Esophagus squamous epithelium (tissue), 5 donors: Measurements from ENCODE around the gene APAF1. TPM values are rescaled to one million over a fixed set of nuclear protein-coding genes. Genes with fewer than 3 reads are reported as not detected.

ENCODE experiments used
- DNase-seq: peaks from one replicate; lab custom pipeline; 2025; lab: John Stamatoyannopoulos, UW
- H3K27ac ChIP-seq, 4 donors: fragments of 200-600 bp; sonication (generic); one replicate each; pipeline ENCODE4 v1.5.1; 2016 to 2019; ENCODE audit warnings: mild to moderate bottlenecking in 1 of 4
- H3K27me3 ChIP-seq, 4 donors: fragments of 200-600 bp; sonication (generic); 1 replicate in 3 of 4; 2 replicates in 1 of 4; pipeline versions ENCODE4 v1.5.1 to v1.6.0; 2017 to 2021; ENCODE audit warnings: antibody characterized with exemption in 1 of 4
- H3K36me3 ChIP-seq, 3 donors: fragments of 200-600 bp; sonication (generic); one replicate each; pipeline ENCODE4 v1.5.1; 2016 to 2019
- H3K4me1 ChIP-seq, 3 donors: fragments of 200-600 bp; sonication (generic); one replicate each; pipeline ENCODE4 v1.5.1; 2017 to 2019
- H3K4me3 ChIP-seq, 4 donors: fragments of 200-600 bp; sonication (generic); 1 replicate in 3 of 4; 2 replicates in 1 of 4; pipeline ENCODE4 v1.5.1; 2016 to 2019; ENCODE audit warnings: mild to moderate bottlenecking in 2 of 4, moderate library complexity in 1 of 4
- H3K9me3 ChIP-seq, 3 donors: fragments of 200-600 bp; sonication (generic); one replicate each; pipeline ENCODE4 v1.5.1; 2016 to 2019
- POLR2A ChIP-seq, 4 donors: fragments of 450-650 bp; IDR thresholded peaks; one replicate each; pipeline ENCODE4 v1.6.1; 2017; ENCODE audit warnings: antibody characterized with exemption in 4 of 4, mild to moderate bottlenecking in 4 of 4, moderate library complexity in 3 of 4
- WGBS, 2 donors: methylation state at CpG; one replicate each; pipeline ENCODE4 v1.1.5; 2018; 5-methylcytosine and 5-hydroxymethylcytosine counted together
- intact Hi-C: fragments of 100-400 bp; cut with DNase I; formaldehyde crosslinking; loops from one replicate; pipeline ENCODE4 v1.15.0; 2022
- total RNA-seq, 4 donors: library from RNA; depleted of rRNA; stranded (reverse); fragments of >200 nt; gene quantifications; one replicate each; pipeline ENCODE4 v1.1.0, GENCODE V29; 2016
- TF ChIP-seq, protein P1 (sequence below), 6 experiments: fragments of 450-650 bp in 4 of 6; fragments of 200-600 bp in 2 of 6; sonication (generic) in 2 of 6; IDR thresholded peaks; one replicate each; pipeline ENCODE4 v1.5.1; 2016 to 2019; ENCODE audit warnings: antibody characterized with exemption in 6 of 6, mild to moderate bottlenecking in 4 of 6, moderate library complexity in 4 of 6
- donor health status: DM: yes; HTN: yes; CAD: no.

APAF1 gene
- total RNA-seq, 4 donors from 2014 or later = 4.1 to 11.1 (median 8.9) TPM

DNA sequence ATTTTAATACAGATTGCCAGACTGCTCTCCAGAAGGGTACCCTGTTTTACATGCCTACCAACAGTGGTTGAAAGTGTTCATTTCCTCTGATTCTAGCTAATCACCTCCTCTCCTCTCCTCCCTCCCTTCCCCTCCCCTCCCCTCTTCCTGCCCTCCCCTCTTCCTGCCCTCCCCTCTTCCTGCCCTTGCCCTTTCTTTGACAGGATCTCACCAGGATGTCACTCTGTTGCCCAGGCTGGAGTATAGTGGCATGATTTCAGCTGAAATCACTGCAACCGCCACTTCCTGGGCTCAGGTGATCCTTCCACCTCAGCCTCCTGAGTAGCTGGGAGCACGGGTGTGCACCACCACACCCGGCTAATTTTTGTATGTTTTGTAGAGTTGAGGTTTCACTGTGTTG lies 24.7 kb downstream of the APAF1 start:
- WGBS, 2 donors = 70 to 100% methylated on average over 3 of the region's 3 CpGs
- Histone ChIP-seq H3K4me3 (no peak overlapping the region), H3K36me3 (peaks cover 0 to 92% (median 7%) of the 10 kb centered on the region in 3 donors), H3K27me3 (no peaks in the 10 kb centered on the region), H3K9me3 (no peaks in the 10 kb centered on the region), H3K27ac (no peak overlapping the region), H3K4me1 (no peaks in the 10 kb centered on the region)
- DNase-seq = no peak
- intact Hi-C loops = no loop called here
- TF ChIP-seq, protein P1, sequence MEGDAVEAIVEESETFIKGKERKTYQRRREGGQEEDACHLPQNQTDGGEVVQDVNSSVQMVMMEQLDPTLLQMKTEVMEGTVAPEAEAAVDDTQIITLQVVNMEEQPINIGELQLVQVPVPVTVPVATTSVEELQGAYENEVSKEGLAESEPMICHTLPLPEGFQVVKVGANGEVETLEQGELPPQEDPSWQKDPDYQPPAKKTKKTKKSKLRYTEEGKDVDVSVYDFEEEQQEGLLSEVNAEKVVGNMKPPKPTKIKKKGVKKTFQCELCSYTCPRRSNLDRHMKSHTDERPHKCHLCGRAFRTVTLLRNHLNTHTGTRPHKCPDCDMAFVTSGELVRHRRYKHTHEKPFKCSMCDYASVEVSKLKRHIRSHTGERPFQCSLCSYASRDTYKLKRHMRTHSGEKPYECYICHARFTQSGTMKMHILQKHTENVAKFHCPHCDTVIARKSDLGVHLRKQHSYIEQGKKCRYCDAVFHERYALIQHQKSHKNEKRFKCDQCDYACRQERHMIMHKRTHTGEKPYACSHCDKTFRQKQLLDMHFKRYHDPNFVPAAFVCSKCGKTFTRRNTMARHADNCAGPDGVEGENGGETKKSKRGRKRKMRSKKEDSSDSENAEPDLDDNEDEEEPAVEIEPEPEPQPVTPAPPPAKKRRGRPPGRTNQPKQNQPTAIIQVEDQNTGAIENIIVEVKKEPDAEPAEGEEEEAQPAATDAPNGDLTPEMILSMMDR (IDR thresholded peaks at IDR 0.05) = no peak

DNA sequence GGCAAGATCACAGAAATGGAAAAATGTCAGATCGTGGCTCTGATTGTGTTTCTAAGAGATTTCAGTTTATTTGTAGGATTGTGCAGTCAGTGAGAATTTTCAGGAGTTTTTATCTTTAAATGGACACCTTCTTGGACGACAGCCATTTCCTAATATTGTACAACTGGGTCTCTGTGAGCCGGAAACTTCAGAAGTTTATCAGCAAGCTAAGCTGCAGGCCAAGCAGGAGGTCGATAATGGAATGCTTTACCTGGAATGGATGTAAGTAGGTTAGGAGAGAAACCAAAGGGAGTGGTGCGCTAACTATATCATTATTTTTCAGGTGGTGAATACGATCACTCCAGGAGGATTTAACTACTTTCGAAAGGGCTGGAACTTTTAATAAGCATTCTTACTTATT lies 26.4 kb downstream of the APAF1 start:
- no peak for DNase-seq
- intact Hi-C loops = no loop called here

DNA sequence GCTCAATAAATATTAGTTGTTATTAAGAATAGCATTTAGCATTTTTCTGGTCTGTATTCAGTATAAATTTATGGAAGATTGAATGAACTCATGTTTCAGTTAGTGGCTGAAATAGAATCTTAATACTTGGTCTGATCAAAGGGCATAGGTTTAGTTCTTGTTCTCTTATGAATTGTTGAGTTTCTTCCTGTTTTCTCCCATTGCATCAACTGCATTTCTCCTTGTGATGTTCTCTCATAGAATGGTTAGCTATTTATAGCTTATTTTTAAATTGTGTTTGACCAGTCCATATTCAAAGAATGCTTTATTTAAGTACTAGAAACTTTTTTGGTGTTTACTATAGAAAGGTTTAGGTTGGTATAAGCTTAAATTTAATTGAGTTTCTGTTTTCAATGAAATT lies 29.8 kb downstream of the APAF1 start:
- Histone ChIP-seq H3K4me3 (no peak overlapping the region), H3K27ac (no peak overlapping the region), H3K4me1 (no peaks in the 10 kb centered on the region), H3K9me3 (no peaks in the 10 kb centered on the region), H3K27me3 (no peaks in the 10 kb centered on the region), H3K36me3 (peaks cover 0 to 89% (median 0%) of the 10 kb centered on the region in 3 donors)
- intact Hi-C loops = no loop called here
- DNase-seq = no peak
- TF ChIP-seq POLR2A (IDR thresholded peaks at IDR 0.05) = no peak
- TF ChIP-seq, protein P1 (IDR thresholded peaks at IDR 0.05) = no peak

More for the DNA sequence above, 26.4 kb downstream of the APAF1 start:
- TF ChIP-seq, protein P1 (IDR thresholded peaks at IDR 0.05) = no peak
- no peak for TF ChIP-seq POLR2A (IDR thresholded peaks at IDR 0.05)
- no peaks in the 10 kb centered on the region for H3K9me3 ChIP-seq
- H3K27me3 ChIP-seq = no peaks in the 10 kb centered on the region
- 84 to 85% methylated on average over 7 of the region's 7 CpGs for WGBS, 2 donors
- H3K4me3 ChIP-seq = no peak overlapping the region
- H3K27ac ChIP-seq = no peak overlapping the region
- H3K4me1 ChIP-seq = no peaks in the 10 kb centered on the region
- H3K36me3 ChIP-seq = peaks cover 0 to 89% (median 0%) of the 10 kb centered on the region in 3 donors

DNA sequence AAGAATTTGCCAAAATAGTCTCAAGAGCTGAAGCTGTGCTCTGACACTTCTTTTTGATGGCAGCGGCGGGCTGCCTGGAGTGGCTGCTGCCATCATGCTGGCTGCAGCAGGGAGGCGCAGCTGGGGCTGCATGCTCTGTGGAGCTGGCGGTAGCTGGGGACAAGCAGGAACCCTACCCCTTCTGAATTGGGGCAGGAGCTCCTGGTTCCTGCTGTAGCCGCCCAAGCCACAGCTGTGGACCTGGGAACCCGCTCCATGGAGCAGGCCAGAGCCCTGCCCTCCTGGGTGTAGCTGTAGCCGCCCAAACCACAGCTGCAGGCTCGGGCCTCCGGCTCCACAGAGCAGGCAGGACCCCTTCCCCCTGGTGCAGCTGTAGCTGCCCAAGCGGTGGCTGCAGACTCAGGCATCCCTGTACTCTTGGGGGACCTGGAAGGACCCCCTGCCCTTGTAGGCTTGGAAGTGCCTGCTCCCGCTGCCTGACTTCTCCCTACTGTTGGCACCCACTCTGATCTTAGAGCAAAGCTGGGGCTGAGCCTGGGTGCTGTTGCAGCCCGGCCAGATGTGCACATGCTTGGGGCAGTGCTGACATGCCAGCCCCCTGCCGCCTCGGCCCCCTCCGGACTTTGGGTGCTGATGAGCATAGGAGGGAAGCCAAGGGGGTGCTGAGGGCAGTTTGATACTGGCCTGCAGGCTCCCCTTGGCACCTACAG lies 33.3 kb downstream of the APAF1 start:
- no peak for DNase-seq
- no peak for TF ChIP-seq POLR2A (IDR thresholded peaks at IDR 0.05)
- TF ChIP-seq, protein P1 (IDR thresholded peaks at IDR 0.05) = no peak
- Histone ChIP-seq H3K4me1 (no peaks in the 10 kb centered on the region), H3K27ac (no peak overlapping the region), H3K9me3 (no peaks in the 10 kb centered on the region), H3K36me3 (peaks cover 0 to 96% (median 8%) of the 10 kb centered on the region in 3 donors), H3K27me3 (no peaks in the 10 kb centered on the region), H3K4me3 (no peak overlapping the region)
- intact Hi-C loops = no loop called here
- 91 to 93% methylated on average over 4 to 5 of the region's 15 CpGs for WGBS, 2 donors

DNA sequence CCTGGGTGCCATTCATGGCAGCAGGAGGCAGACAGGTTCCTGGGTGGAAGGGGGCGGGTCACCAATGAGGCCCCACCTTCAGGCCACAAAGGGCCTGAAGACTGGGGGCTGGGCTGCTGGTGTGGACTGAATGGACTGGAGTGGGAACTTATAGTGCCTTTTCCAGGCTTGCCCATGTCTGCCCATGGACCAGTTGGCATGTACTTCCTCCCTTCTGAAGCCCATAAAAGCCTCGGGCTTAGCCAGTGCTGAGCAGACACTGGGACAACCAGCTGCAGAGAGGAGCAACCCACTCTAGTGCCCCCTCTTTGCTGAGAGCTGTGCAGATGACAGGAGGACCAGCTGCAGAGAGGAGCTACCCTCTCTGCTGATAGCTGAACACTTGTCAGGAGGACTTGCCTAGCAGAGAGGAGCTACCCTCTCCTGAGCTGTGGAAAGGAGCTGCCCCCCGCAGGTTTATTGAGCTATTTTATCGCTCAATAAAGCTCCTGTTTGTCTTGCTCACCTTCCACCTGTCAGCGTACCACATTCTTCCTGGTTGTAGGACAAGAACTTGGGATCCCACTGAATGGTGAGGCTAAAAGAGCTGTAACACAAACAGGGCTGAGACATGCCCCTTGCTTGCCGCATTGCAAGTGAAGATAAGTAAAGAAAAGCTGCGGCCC lies 34.0 kb downstream of the APAF1 start:
- Histone ChIP-seq H3K9me3 (no peaks in the 10 kb centered on the region), H3K27ac (no peak overlapping the region), H3K4me1 (no peaks in the 10 kb centered on the region), H3K27me3 (no peaks in the 10 kb centered on the region), H3K36me3 (peaks cover 0 to 96% (median 8%) of the 10 kb centered on the region in 3 donors), H3K4me3 (no peak overlapping the region)
- WGBS, 2 donors = 96 to 100% methylated on average over 2 to 4 of the region's 7 CpGs
- intact Hi-C loops = no loop called here
- no peak for TF ChIP-seq POLR2A (IDR thresholded peaks at IDR 0.05)
- DNase-seq = no peak
